Upper lobe of left lung (tissue), 6 donors: ENCODE results near the gene DLG5. TPM values are rescaled to one million over a fixed set of nuclear protein-coding genes. Genes with fewer than 3 reads are reported as not detected.

Experiments used
- ATAC-seq, 2 donors: fragments of 200-7000 bp; cut with Tn5 transposase; one replicate each; pipeline ENCODE4 v1.9.1; 2022; ENCODE audit warnings: mild to moderate bottlenecking in 2 of 2, moderate library complexity in 2 of 2; ENCODE audit not compliant: low FRiP score in 2 of 2
- DNase-seq, 2 donors: peaks; one replicate each; pipeline ENCODE4 v3.0.0-alpha.2; 2019 to 2020
- H3K27ac ChIP-seq, 4 donors: fragments of 200-600 bp; sonication (generic); one replicate each; pipeline ENCODE4 v1.5.1; 2016 to 2019
- H3K27me3 ChIP-seq, 4 donors: fragments of 200-600 bp; sonication (generic); one replicate each; pipeline ENCODE4 v1.5.1; 2017 to 2019
- H3K36me3 ChIP-seq, 4 donors: fragments of 200-600 bp; sonication (generic); one replicate each; pipeline ENCODE4 v1.5.1; 2016 to 2019
- H3K4me1 ChIP-seq, 4 donors: fragments of 200-600 bp; sonication (generic); one replicate each; pipeline ENCODE4 v1.5.1; 2018 to 2019
- H3K4me3 ChIP-seq, 4 donors: fragments of 200-600 bp; sonication (generic); one replicate each; pipeline ENCODE4 v1.5.1; 2017 to 2019; ENCODE audit warnings: mild to moderate bottlenecking in 2 of 4, moderate library complexity in 1 of 4
- H3K9me3 ChIP-seq, 4 donors: fragments of 200-600 bp; sonication (generic); one replicate each; pipeline ENCODE4 v1.5.1; 2018 to 2019
- EP300 ChIP-seq, 4 donors: sonication (generic); formaldehyde crosslinking; IDR thresholded peaks; one replicate each; pipeline ENCODE4 v1.5.1; 2017; ENCODE audit warnings: antibody characterized with exemption in 4 of 4, control low read depth in 2 of 4
- POLR2A ChIP-seq, 4 donors: fragments of 450-650 bp; IDR thresholded peaks; one replicate each; pipeline ENCODE4 v1.5.1; 2016 to 2017; ENCODE audit warnings: antibody characterized with exemption in 4 of 4, mild to moderate bottlenecking in 2 of 4
- WGBS, 2 donors: methylation state at CpG; one replicate each; pipeline ENCODE4 v1.1.5; 2017 to 2018; 5-methylcytosine and 5-hydroxymethylcytosine counted together
- small RNA-seq, 4 donors: library from RNA; depleted of rRNA; stranded (forward); fragments of <200 nt; gene quantifications; one replicate each; pipeline ENCODE3, GENCODE V24; 2016
- total RNA-seq, 6 donors: library from RNA; depleted of rRNA in 4 of 6; stranded (reverse); fragments of >200 nt in 4 of 6; gene quantifications; one replicate each; pipeline versions ENCODE4 v1.1.0 to v1.2.1, GENCODE V29; 2016 to 2021
- TF ChIP-seq, protein P1 (sequence below), 6 experiments: fragments of 450-650 bp in 4 of 6; fragments of 200-600 bp in 2 of 6; sonication (generic) in 2 of 6; IDR thresholded peaks; one replicate each; pipeline ENCODE4 v1.5.1; 2016 to 2019; ENCODE audit warnings: antibody characterized with exemption in 6 of 6
- donor health status: DM: no; HTN: no; CAD: no; lungs with moderate emphysema.
- donor health status: DM: no; HTN: yes; CAD: no; lungs with severe emphysema.

Gene DLG5
- total RNA-seq, 6 donors from 2014 or later: 14.6 to 51.3 (median 23.4) TPM

DNA sequence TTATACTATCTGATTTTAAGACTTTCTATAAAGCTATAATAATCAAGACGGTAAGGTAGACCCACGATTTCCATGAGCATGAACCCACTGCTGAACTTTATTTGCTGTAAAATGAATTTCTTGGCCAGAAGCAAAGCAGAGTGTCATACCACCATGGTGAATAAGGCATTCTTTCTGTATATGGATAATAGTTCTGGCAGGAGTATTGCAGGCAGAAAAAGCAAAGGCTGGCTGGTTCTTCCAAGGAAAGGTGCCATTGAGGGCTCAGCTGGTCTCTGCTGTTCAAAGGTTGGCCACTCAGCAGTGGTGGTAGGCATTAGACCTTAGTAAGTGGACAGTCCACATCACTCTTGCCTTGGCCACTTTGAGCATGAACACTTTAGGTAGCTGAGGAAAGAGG, 184.8 kb downstream of the DLG5 start:
- ATAC-seq: no peak
- no peaks in the 10 kb centered on the region for H3K4me1 ChIP-seq
- no peak for DNase-seq
- H3K36me3 ChIP-seq: no peaks in the 10 kb centered on the region
- peaks cover 0 to 5% (median 4%) of the 10 kb centered on the region in 4 donors for H3K9me3 ChIP-seq
- no peak for TF ChIP-seq POLR2A (IDR thresholded peaks at IDR 0.05)
- TF ChIP-seq, protein P1, sequence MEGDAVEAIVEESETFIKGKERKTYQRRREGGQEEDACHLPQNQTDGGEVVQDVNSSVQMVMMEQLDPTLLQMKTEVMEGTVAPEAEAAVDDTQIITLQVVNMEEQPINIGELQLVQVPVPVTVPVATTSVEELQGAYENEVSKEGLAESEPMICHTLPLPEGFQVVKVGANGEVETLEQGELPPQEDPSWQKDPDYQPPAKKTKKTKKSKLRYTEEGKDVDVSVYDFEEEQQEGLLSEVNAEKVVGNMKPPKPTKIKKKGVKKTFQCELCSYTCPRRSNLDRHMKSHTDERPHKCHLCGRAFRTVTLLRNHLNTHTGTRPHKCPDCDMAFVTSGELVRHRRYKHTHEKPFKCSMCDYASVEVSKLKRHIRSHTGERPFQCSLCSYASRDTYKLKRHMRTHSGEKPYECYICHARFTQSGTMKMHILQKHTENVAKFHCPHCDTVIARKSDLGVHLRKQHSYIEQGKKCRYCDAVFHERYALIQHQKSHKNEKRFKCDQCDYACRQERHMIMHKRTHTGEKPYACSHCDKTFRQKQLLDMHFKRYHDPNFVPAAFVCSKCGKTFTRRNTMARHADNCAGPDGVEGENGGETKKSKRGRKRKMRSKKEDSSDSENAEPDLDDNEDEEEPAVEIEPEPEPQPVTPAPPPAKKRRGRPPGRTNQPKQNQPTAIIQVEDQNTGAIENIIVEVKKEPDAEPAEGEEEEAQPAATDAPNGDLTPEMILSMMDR (IDR thresholded peaks at IDR 0.05): no peak
- no peak for TF ChIP-seq EP300 (IDR thresholded peaks at IDR 0.05)
- H3K27me3 ChIP-seq: no peaks in the 10 kb centered on the region
- H3K4me3 ChIP-seq: no peak overlapping the region
- 92 to 94% methylated on average over 2 of the region's 2 CpGs for WGBS, 2 donors
- no peak overlapping the region for H3K27ac ChIP-seq

Small RNA genes within 50 kb of the gene (small RNA-seq; reads per million reads assigned to genes)
- gene RF00017 (0 reads per million in 4 donors), gene RN7SL284P (0 reads per million in 4 donors), gene RNU6-1266P (0 reads per million in 4 donors)

Other genes starting within 250 kb of the DLG5 start
- gene POLR3A, start 102.8 kb upstream of the DLG5 start, total RNA-seq: 10 to 100 TPM; 10.5 to 18.9 (median 11.0) TPM
- 1,000 to 10,000 TPM in 3 of 6 donors, 100 to 1,000 TPM in 3; 960 to 2,499 (median 1,242) TPM for gene RPS24, start 107.1 kb upstream of the DLG5 start, total RNA-seq